Measurements from ENCODE around the gene FGFR3.

FGFR3 gene

GRCh38 chr4:1787411-1788077, 5.5 kb upstream of the FGFR3 start:
- DNase-seq (ENCODE audit: low read depth) = no peak
- no peak overlapping the region for H3K4me3 ChIP-seq (ENCODE audit: low read length)
- no peak for TF ChIP-seq CTCF (IDR thresholded peaks at IDR 0.05; ENCODE audit: insufficient read depth, low read depth, low read length, missing control alignments)

- no peak for TF ChIP-seq CTCF (IDR thresholded peaks at IDR 0.05; ENCODE audit: insufficient read depth, low read depth, low read length, missing control alignments)
- no peak overlapping the region for H3K4me3 ChIP-seq (ENCODE audit: low read length)
- no peak for DNase-seq (ENCODE audit: low read depth)
Measured at GRCh38 chr4:1788254-1788973, 4.7 kb upstream of the FGFR3 start.

GRCh38 chr4:1789552-1789951, 3.5 kb upstream of the FGFR3 start:
- H3K4me3 ChIP-seq (ENCODE audit: low read length) = no peak overlapping the region
- no peak for TF ChIP-seq CTCF (IDR thresholded peaks at IDR 0.05; ENCODE audit: insufficient read depth, low read depth, low read length, missing control alignments)
- peak; percentile 86 for DNase-seq (ENCODE audit: low read depth)

- no peak for TF ChIP-seq CTCF (IDR thresholded peaks at IDR 0.05; ENCODE audit: insufficient read depth, low read depth, low read length, missing control alignments)
- DNase-seq (ENCODE audit: low read depth) = peak; percentile 84
- no peak overlapping the region for H3K4me3 ChIP-seq (ENCODE audit: low read length)
Measured at GRCh38 chr4:1790005-1790404, 3.1 kb upstream of the FGFR3 start.

GRCh38 chr4:1792158-1792831, 798 bp upstream of the FGFR3 start:
- no peak for TF ChIP-seq CTCF (IDR thresholded peaks at IDR 0.05; ENCODE audit: insufficient read depth, low read depth, low read length, missing control alignments)
- H3K4me3 ChIP-seq (ENCODE audit: low read length) = no peak overlapping the region

GRCh38 chr4:1793496-1793840, 375 bp downstream of the FGFR3 start:
- H3K4me3 ChIP-seq (ENCODE audit: low read length) = peak overlapping the region; percentile 76
- TF ChIP-seq CTCF (IDR thresholded peaks at IDR 0.05; ENCODE audit: insufficient read depth, low read depth, low read length, missing control alignments) = no peak
- DNase-seq (ENCODE audit: low read depth) = peak; percentile 56

More at GRCh38 chr4:1792158-1792831, 798 bp upstream of the FGFR3 start:
- DNase-seq (ENCODE audit: low read depth) = no peak

Measured in epithelial cell of esophagus (primary cell).